Liver (tissue), 3 donors: Measurements from ENCODE around the gene PAK1IP1.

ENCODE experiments used
- TAF1 ChIP-seq: conservative IDR thresholded peaks from 2 replicates; pipeline ENCODE4 v1.6.1; 2016; ENCODE audit warnings: antibody characterized with exemption, mild to moderate bottlenecking
- TF ChIP-seq, protein P1 (sequence below): fragments of 150-350 bp; IDR thresholded peaks from 2 replicates; pipeline ENCODE4 v1.5.1; 2017; ENCODE audit warnings: improper control_type of control experiment, low read depth, low read length; ENCODE audit not compliant: missing input control
- donor health status: healthy.
- donor health status: healthy.

DNA sequence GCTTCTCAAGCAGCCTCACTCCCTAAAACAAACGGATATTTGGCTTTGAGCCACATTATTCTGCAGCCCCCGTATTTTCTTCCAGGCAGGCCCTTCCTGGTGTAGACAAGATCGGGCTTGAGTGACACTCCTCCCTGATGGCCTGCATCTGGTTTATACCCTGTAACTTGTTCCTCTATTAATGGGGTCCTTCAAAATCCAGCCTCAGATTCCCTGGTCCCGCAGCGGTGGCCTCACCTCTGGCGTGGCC, 27.7 kb downstream of the PAK1IP1 start:
- TF ChIP-seq TAF1, result no peak
- TF ChIP-seq, protein P1, sequence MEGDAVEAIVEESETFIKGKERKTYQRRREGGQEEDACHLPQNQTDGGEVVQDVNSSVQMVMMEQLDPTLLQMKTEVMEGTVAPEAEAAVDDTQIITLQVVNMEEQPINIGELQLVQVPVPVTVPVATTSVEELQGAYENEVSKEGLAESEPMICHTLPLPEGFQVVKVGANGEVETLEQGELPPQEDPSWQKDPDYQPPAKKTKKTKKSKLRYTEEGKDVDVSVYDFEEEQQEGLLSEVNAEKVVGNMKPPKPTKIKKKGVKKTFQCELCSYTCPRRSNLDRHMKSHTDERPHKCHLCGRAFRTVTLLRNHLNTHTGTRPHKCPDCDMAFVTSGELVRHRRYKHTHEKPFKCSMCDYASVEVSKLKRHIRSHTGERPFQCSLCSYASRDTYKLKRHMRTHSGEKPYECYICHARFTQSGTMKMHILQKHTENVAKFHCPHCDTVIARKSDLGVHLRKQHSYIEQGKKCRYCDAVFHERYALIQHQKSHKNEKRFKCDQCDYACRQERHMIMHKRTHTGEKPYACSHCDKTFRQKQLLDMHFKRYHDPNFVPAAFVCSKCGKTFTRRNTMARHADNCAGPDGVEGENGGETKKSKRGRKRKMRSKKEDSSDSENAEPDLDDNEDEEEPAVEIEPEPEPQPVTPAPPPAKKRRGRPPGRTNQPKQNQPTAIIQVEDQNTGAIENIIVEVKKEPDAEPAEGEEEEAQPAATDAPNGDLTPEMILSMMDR, result no peak
